H1 (cell line): ENCODE results near the gene GLP1R. TPM values are rescaled to one million over a fixed set of nuclear protein-coding genes. Genes with fewer than 3 reads are reported as not detected.

Source experiments
- CTCF ChIA-PET: fragments of 300-600 bp; sonication (Branson Sonifier 250); formaldehyde crosslinking; loops from one replicate; lab custom pipeline; 2021; ENCODE audit not compliant: partially characterized antibody; lab: Charles Lee
- POLR2A ChIA-PET: fragments of 300-600 bp; sonication (Branson Sonifier 250); formaldehyde crosslinking; loops from one replicate; lab custom pipeline; 2021; ENCODE audit warnings: inconsistent platforms; ENCODE audit not compliant: partially characterized antibody; lab: Charles Lee
- DNase-seq, 2 experiments: peaks; one replicate each; pipeline versions ENCODE4 v3.0.0 to v3.0.0-alpha.2; 2010 to 2022; ENCODE audit warnings: low spot score in 2 of 2, low read depth in 1 of 2, mixed read lengths in 1 of 2
- FAIRE-seq: peaks from 2 replicates; lab custom pipeline; 2011; peaks lifted over from hg19 to GRCh38; lab: Jason Lieb, UNC
- H2AFZ ChIP-seq: 2 replicates; pipeline ENCODE4 v1.8.1; 2012; ENCODE audit warnings: low read length, inconsistent platforms
- H2AK5ac ChIP-seq: 2 replicates; pipeline ENCODE4 v1.6.1; 2013; ENCODE audit warnings: low read depth, low read length
- H2BK120ac ChIP-seq: replicated peaks from 2 replicates; pipeline ENCODE3; 2013; ENCODE audit warnings: low read depth, low read length, inconsistent platforms
- H2BK12ac ChIP-seq: 2 replicates; pipeline ENCODE4 v1.6.1; 2013; ENCODE audit warnings: low read depth, low read length
- H2BK15ac ChIP-seq: 2 replicates; pipeline ENCODE4 v1.6.1; 2013; ENCODE audit warnings: low read length
- H2BK20ac ChIP-seq: 2 replicates; pipeline ENCODE4 v1.6.1; 2013; ENCODE audit warnings: low read length
- H2BK5ac ChIP-seq: 2 replicates; pipeline ENCODE4 v1.6.1; 2013; ENCODE audit warnings: low read depth, low read length
- H3K14ac ChIP-seq: 2 replicates; pipeline ENCODE4 v1.6.1; 2013; ENCODE audit warnings: inconsistent platforms; ENCODE audit not compliant: insufficient read length
- H3K18ac ChIP-seq: 2 replicates; pipeline ENCODE4 v1.6.1; 2013; ENCODE audit warnings: low read length; ENCODE audit errors: extremely low read depth
- H3K23ac ChIP-seq: 2 replicates; pipeline ENCODE4 v1.6.1; 2013; ENCODE audit warnings: inconsistent platforms; ENCODE audit not compliant: insufficient read length
- H3K23me2 ChIP-seq: 2 replicates; pipeline ENCODE4 v1.6.1; 2013; ENCODE audit warnings: low read depth, low read length
- H3K27ac ChIP-seq: 2 replicates; pipeline ENCODE4 v1.6.1; 2011; ENCODE audit warnings: low read depth, low read length, inconsistent platforms
- H3K27me3 ChIP-seq, 4 experiments: replicated peaks in 1 of 4; 1 replicate in 1 of 4; 2 replicates in 3 of 4; pipeline versions ENCODE4 v1.6.1 to v1.8.1; 2011 to 2013; ENCODE audit warnings: low read length in 3 of 4, mild to moderate bottlenecking in 3 of 4, inconsistent platforms in 2 of 4, mixed read lengths in 2 of 4, moderate library complexity in 1 of 4; ENCODE audit not compliant: control insufficient read depth in 3 of 4, insufficient read depth in 3 of 4; ENCODE audit errors: extremely low read depth in 1 of 4
- H3K36me3 ChIP-seq, 4 experiments: 2 replicates each; pipeline versions ENCODE4 v1.6.1 to v1.8.1; 2011 to 2013; ENCODE audit warnings: mild to moderate bottlenecking in 4 of 4, low read length in 3 of 4, moderate library complexity in 2 of 4, control low read depth in 1 of 4, inconsistent platforms in 1 of 4; ENCODE audit not compliant: insufficient read depth in 4 of 4, control insufficient read depth in 2 of 4
- H3K4ac ChIP-seq: replicated peaks from 2 replicates; pipeline ENCODE3; 2013; ENCODE audit warnings: low read length, low read depth, mixed read lengths, inconsistent platforms; ENCODE audit not compliant: insufficient read length
- H3K4me1 ChIP-seq, 4 experiments: replicated peaks in 1 of 4; 1 replicate in 1 of 4; 2 replicates in 3 of 4; pipeline versions ENCODE4 v1.6.1 to v1.8.1; 2011 to 2013; ENCODE audit warnings: low read length in 3 of 4, inconsistent platforms in 2 of 4, mixed read lengths in 1 of 4; ENCODE audit not compliant: insufficient read depth in 4 of 4, control insufficient read depth in 3 of 4
- H3K4me2 ChIP-seq, 2 experiments: 2 replicates each; pipeline versions ENCODE4 v1.6.1 to v1.8.1; 2011 to 2013; ENCODE audit warnings: low read depth in 2 of 2, low read length in 2 of 2, control low read depth in 1 of 2, inconsistent platforms in 1 of 2, mild to moderate bottlenecking in 1 of 2; ENCODE audit not compliant: insufficient read depth in 1 of 2
- H3K4me3 ChIP-seq, 4 experiments: fragments of 200-600, 300-600 bp in 1 of 4; sonication (generic), shearing (Covaris generic), sonication (Bioruptor Twin) in 1 of 4; 2 replicates each; pipeline versions ENCODE4 v1.5.1 to v1.8.1; 2011 to 2016; ENCODE audit warnings: low read length in 4 of 4, low read depth in 3 of 4, control low read depth in 2 of 4, inconsistent platforms in 2 of 4, mild to moderate bottlenecking in 2 of 4, mixed read lengths in 1 of 4, moderate library complexity in 1 of 4; ENCODE audit not compliant: insufficient read depth in 2 of 4; ENCODE audit errors: extremely low read depth in 1 of 4
- H3K56ac ChIP-seq: replicated peaks from 2 replicates; pipeline ENCODE3; 2013; ENCODE audit warnings: low read depth, mild to moderate bottlenecking, mixed read lengths, low read length, inconsistent platforms; ENCODE audit not compliant: insufficient read length
- H3K79me1 ChIP-seq: 2 replicates; pipeline ENCODE4 v1.6.1; 2013; ENCODE audit warnings: low read depth, low read length, control low read depth
- H3K79me2 ChIP-seq, 2 experiments: 2 replicates each; pipeline versions ENCODE4 v1.6.1 to v1.8.1; 2012 to 2013; ENCODE audit warnings: low read length in 2 of 2, mild to moderate bottlenecking in 2 of 2, inconsistent platforms in 1 of 2; ENCODE audit not compliant: insufficient read depth in 2 of 2, control insufficient read depth in 1 of 2
- H3K9ac ChIP-seq, 4 experiments: replicated peaks in 1 of 4; 1 replicate in 1 of 4; 2 replicates in 3 of 4; pipeline versions ENCODE4 v1.6.1 to v1.8.1; 2011 to 2013; ENCODE audit warnings: low read depth in 3 of 4, low read length in 3 of 4, control low read depth in 2 of 4, mild to moderate bottlenecking in 2 of 4, moderate library complexity in 2 of 4, inconsistent platforms in 1 of 4; ENCODE audit errors: extremely low read depth in 1 of 4
- H3K9me3 ChIP-seq, 2 experiments: 2 replicates each; pipeline versions ENCODE4 v1.6.1 to v1.8.1; 2012 to 2013; ENCODE audit warnings: mild to moderate bottlenecking in 2 of 2, moderate library complexity in 2 of 2, control low read depth in 1 of 2, inconsistent platforms in 1 of 2, low read depth in 1 of 2, low read length in 1 of 2, mixed read lengths in 1 of 2; ENCODE audit not compliant: insufficient read depth in 2 of 2
- H4K20me1 ChIP-seq, 2 experiments: replicated peaks in 1 of 2; 2 replicates each; pipeline versions ENCODE3 to v1.8.1; 2011 to 2013; ENCODE audit warnings: inconsistent platforms in 2 of 2, low read length in 2 of 2, mild to moderate bottlenecking in 1 of 2; ENCODE audit not compliant: insufficient read depth in 2 of 2, control insufficient read depth in 1 of 2
- H4K5ac ChIP-seq: 2 replicates; pipeline ENCODE4 v1.6.1; 2013; ENCODE audit warnings: low read length, low read depth, mixed read lengths, inconsistent platforms; ENCODE audit not compliant: insufficient read length
- H4K8ac ChIP-seq: 2 replicates; pipeline ENCODE4 v1.8.0; 2013; ENCODE audit warnings: mild to moderate bottlenecking, moderate library complexity, low read length, inconsistent platforms; ENCODE audit not compliant: insufficient read depth; ENCODE audit errors: extremely low read depth
- H4K91ac ChIP-seq: replicated peaks from 2 replicates; pipeline ENCODE3; 2013; ENCODE audit warnings: low read length, mixed read lengths, inconsistent platforms; ENCODE audit not compliant: insufficient read length
- ASH2L ChIP-seq: fragments of 200-600, 300-600 bp; sonication (generic); IDR thresholded peaks from one replicate; pipeline ENCODE4 v1.7.1; 2017; ENCODE audit warnings: low read length
- GTF2F1 ChIP-seq: IDR thresholded peaks from 2 replicates; pipeline ENCODE4 v1.6.1; 2012; ENCODE audit warnings: low read depth, low read length, improper control_type of control experiment, borderline replicate concordance
- MAFK ChIP-seq: IDR thresholded peaks from 2 replicates; pipeline ENCODE4 v1.6.1; 2012; ENCODE audit warnings: low read depth, mild to moderate bottlenecking, improper control_type of control experiment, low read length
- POLR2A ChIP-seq, 2 experiments: IDR thresholded peaks; 1 replicate in 1 of 2; 2 replicates in 1 of 2; pipeline ENCODE4 v1.6.1; 2011; ENCODE audit warnings: low read depth in 2 of 2, low read length in 2 of 2, mild to moderate bottlenecking in 2 of 2; ENCODE audit errors: control extremely low read depth in 1 of 2
- POU5F1 ChIP-seq: IDR thresholded peaks from 2 replicates; pipeline ENCODE4 v1.6.1; 2011; ENCODE audit warnings: low read depth, mild to moderate bottlenecking, low read length, moderate library complexity
- RNF2 ChIP-seq: fragments of 200-900, 300-1000 bp; sonication (generic); IDR thresholded peaks from 2 replicates; pipeline ENCODE4 v1.7.1; 2016; ENCODE audit warnings: borderline replicate concordance, low read depth, mild to moderate bottlenecking, antibody characterized with exemption, low read length; ENCODE audit not compliant: poor library complexity, severe bottlenecking; ENCODE audit errors: missing control alignments
- SP1 ChIP-seq: IDR thresholded peaks from 2 replicates; pipeline ENCODE4 v1.6.1; 2011; ENCODE audit warnings: low read depth, low read length
- SP4 ChIP-seq: IDR thresholded peaks from 2 replicates; pipeline ENCODE4 v1.6.1; 2012; ENCODE audit warnings: low read length, inconsistent platforms
- WGBS, 2 experiments: shearing (Covaris generic) in 1 of 2; methylation state at CpG; one replicate each; pipeline versions ENCODE4 v1.1.6 to v1.1.7; 2013 to 2015; ENCODE audit warnings: low lambda C conversion rate in 2 of 2, mixed read lengths in 2 of 2, inconsistent platforms in 1 of 2, low coverage in 1 of 2, missing lambda C conversion rate in 1 of 2; ENCODE audit not compliant: insufficient replicate concordance in 2 of 2, insufficient coverage in 1 of 2, insufficient read length in 1 of 2; ENCODE audit errors: extremely low coverage in 1 of 2, missing lambda C conversion rate in 1 of 2; 5-methylcytosine and 5-hydroxymethylcytosine counted together
- polyA plus RNA-seq, 7 experiments: library from polyadenylated mRNA; depleted of rRNA in 3 of 7; stranded (reverse) in 5 of 7; unstranded in 2 of 7; fragments of >200 nt in 5 of 7; fragments of 200-250 nt in 2 of 7; gene quantifications; 1 replicate in 5 of 7; 2 replicates in 1 of 7; 4 replicates in 1 of 7; pipeline versions ENCODE4 v1.2.1 to v1.2.3, GENCODE V29; 2011 to 2013; ENCODE audit warnings: missing spikeins in 2 of 7, mixed read lengths in 2 of 7
- total RNA-seq: library from RNA; stranded (reverse); fragmentation: NEBNext Ultra II Directional; extraction: Animal tissue kit (Norgen Biotek cat#: 25700); gene quantifications from 2 replicates; pipeline ENCODE4 v1.2.1, GENCODE V29; 2021
- TF ChIP-seq, protein P1 (sequence below): IDR thresholded peaks from 2 replicates; pipeline ENCODE4 v1.6.1; 2011; ENCODE audit warnings: low read depth, mild to moderate bottlenecking, low read length; ENCODE audit not compliant: insufficient read depth
- TF ChIP-seq, protein P2 (sequence below): IDR thresholded peaks from 2 replicates; pipeline ENCODE4 v1.6.1; 2011; ENCODE audit warnings: low read length, improper control_type of control experiment

GLP1R gene
- total and polyA plus RNA-seq, 2 of the 8 experiments (the other 6 are each of a cell fraction or from before 2014, with no cell fraction given) = 2.6 to 2.7 TPM

DNA sequence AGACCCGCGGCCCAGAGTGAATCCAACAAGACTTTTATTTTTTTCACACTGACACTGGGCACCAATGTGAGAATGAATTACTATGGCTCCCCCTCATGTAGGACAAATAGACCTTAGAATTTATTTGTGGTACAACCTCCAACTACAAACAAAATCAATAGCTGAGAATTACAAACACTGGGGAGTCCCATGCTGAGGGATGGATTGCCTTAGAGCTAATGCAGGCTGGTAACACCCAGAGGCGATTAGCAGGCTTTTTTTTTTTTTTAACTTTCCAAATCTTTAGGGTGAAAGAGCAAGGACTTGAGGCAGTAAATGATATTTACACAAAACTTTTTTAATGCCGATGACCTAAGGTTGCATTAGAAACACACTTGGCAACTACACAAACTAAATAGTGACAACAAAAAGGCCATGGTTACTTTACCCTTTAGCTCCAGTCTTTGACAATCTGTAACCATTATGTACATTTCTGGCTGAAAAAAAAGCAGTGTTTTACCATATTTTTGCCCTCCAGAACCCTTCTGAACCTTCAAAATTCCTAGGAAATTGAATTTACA, 44.6 kb downstream of the GLP1R start:
- ChIA-PET POLR2A (interaction anchor here (0.6 kb wide), 2 partner anchors 11 to 96 kb away, joined by 3 read pairs; no protein-coding TSS in a partner anchor), CTCF (interaction anchor here (0.6 to 12.5 kb wide), 23 partner anchors 8 to 406 kb away, joined by 3 to 153 read pairs (median 6); no protein-coding TSS in a partner anchor)
- Histone ChIP-seq H3K4me1 (peaks cover 6 to 18% (median 9%) of the 10 kb centered on the region in 4 experiments; a peak in 6 of 7 replicates), H3K27ac (no peak overlapping the region), H3K14ac (no peak overlapping the region), H3K56ac (no peak overlapping the region), H3K9ac (no peak overlapping the region), H2BK15ac (no peak overlapping the region), H2BK20ac (no peak overlapping the region), H2BK12ac (no peak overlapping the region), H3K79me1 (no peaks in the 10 kb centered on the region), H3K36me3 (no peaks in the 10 kb centered on the region), H3K23me2 (no peaks in the 10 kb centered on the region), H3K9me3 (no peaks in the 10 kb centered on the region), H4K20me1 (no peaks in the 10 kb centered on the region), H3K18ac (no peak overlapping the region), H3K4me2 (no peak overlapping the region), H3K4me3 (no peak overlapping the region), H2BK120ac (no peak overlapping the region), H2AK5ac (no peak overlapping the region), H3K27me3 (no peaks in the 10 kb centered on the region), H4K8ac (no peak overlapping the region), H2BK5ac (no peak overlapping the region), H3K79me2 (no peaks in the 10 kb centered on the region), H3K23ac (no peak overlapping the region), H4K91ac (no peak overlapping the region), H2AFZ (no peak overlapping the region), H4K5ac (no peak overlapping the region), H3K4ac (no peak overlapping the region)
- FAIRE-seq (no peak), DNase-seq (no peak)
- WGBS, 2 experiments = 91% methylated on average over 4 of the region's 4 CpGs; no CpG with 5 or more reads in 1 of the 2 experiments
- TF ChIP-seq MAFK = no peak
- TF ChIP-seq SP1 = no peak
- no peak for TF ChIP-seq RNF2
- TF ChIP-seq, protein P1, sequence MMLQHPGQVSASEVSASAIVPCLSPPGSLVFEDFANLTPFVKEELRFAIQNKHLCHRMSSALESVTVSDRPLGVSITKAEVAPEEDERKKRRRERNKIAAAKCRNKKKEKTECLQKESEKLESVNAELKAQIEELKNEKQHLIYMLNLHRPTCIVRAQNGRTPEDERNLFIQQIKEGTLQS = no peak
- TF ChIP-seq POU5F1 = no peak
- TF ChIP-seq GTF2F1 = no peak
- no peak for TF ChIP-seq ASH2L
- no peak for TF ChIP-seq POLR2A (IDR thresholded peaks at IDR 0.05; ENCODE audit: control extremely low read depth in 1 of 2, low read depth in 2 of 2, low read length in 2 of 2)
- TF ChIP-seq SP4 = no peak
- TF ChIP-seq, protein P2, sequence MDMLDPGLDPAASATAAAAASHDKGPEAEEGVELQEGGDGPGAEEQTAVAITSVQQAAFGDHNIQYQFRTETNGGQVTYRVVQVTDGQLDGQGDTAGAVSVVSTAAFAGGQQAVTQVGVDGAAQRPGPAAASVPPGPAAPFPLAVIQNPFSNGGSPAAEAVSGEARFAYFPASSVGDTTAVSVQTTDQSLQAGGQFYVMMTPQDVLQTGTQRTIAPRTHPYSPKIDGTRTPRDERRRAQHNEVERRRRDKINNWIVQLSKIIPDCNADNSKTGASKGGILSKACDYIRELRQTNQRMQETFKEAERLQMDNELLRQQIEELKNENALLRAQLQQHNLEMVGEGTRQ = no peak
